ENCODE data around the gene DEFB123. TPM values are rescaled to one million over a fixed set of nuclear protein-coding genes. Genes with fewer than 3 reads are reported as not detected.
"Not testable (repeated sequence)": the region's sequence is repeated elsewhere in the genome, so short reads cannot be mapped to it uniquely, and the experiment has no call there.

The DEFB123 gene, protein sequence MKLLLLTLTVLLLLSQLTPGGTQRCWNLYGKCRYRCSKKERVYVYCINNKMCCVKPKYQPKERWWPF
- not detected for total RNA-seq

DNA sequence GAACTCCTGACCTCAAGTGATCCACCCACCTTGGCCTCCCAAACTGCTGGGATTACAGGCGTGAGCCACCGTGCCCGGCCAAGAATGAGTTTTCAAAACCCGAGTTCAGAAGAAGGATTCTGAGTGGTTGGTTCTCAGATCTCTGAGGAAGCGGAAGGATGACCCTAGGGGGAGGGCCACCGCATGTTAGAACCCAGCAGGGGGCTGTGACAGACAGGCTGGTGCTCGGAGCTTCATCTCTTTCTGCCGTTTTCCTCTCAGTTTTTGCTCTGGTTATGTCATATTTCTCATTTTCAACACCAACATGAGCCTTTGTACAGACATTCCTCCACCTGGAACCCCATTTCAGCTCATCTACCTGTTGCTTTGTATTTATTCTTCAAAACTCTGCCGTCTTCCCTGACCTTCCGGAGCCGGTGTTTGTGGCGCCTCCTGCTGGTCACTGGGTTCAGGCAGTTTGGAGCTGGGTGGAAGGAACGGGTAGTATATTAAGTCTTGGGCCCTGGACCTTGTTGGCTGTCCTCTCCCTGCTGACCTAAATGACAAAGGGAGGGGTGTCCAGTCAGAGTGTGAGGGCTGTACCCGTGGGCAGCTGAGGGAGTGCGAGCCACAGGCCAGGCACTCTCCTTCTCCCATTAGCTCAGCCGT lies at the start of gene DEFB123:
Gene DEFB123, plus strand, starts transcription at position 621 of the 648 bp plus-strand sequence. CDS start 67 bp downstream, outside the sequence.
- H3K4me3 ChIP-seq (ENCODE audit: low read length) = no peak within 1 kb of the TSS
- H3K27me3 ChIP-seq (ENCODE audit: insufficient read depth, low read length) = no peaks in the 10 kb centered on the region
- no peaks in the 10 kb centered on the region for H3K9me3 ChIP-seq (ENCODE audit: low read depth, low read length)
- H3K4me1 ChIP-seq (ENCODE audit: insufficient read depth, low read length) = no peaks in the 10 kb centered on the region

DNA sequence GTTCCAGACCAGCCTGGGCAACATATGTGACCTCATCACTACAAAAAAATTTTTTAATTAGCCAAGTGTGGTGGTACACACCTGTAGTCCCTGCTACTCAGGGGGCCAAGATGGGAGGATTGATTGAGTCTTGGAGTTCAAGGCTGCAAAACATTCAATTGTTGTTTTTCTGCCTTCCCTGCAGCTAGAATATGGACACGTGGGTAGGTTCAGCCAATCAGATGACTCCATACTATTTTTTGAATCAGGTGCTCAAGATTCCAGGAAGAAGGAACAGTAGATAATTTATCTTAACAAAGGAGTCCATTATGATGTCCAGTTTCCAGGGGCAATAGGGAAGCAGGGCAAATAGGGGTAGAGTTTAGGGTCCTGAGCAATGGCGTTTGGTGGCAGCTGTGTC lies 47.6 kb upstream of the DEFB123 start:
- H3K4me1 ChIP-seq (ENCODE audit: insufficient read depth, low read length) = no peaks in the 10 kb centered on the region
- H3K4me3 ChIP-seq (ENCODE audit: low read length) = no peak overlapping the region
- no peaks in the 10 kb centered on the region for H3K9me3 ChIP-seq (ENCODE audit: low read depth, low read length)
- no peaks in the 10 kb centered on the region for H3K27me3 ChIP-seq (ENCODE audit: insufficient read depth, low read length)

DNA sequence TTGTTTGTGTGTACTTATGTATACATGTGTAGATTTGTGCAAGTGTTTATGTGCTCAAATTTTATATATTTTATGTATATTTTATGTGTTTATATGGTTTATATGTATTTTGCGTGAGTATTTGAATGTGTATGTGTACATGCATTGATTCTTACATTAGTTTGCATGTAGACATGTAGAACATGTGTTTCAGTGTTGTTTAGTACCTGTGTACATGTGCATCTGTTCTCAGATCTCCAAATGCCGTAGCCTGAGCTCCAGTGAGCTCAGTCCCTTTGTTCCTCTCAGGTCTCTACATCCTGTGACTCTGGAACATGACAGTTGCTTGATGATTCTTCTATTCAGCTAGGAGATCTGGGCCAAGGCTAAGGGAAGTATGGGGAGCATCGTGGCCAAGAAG lies 45.5 kb upstream of the DEFB123 start:
- Histone ChIP-seq H3K27me3 (ENCODE audit: insufficient read depth, low read length) (no peaks in the 10 kb centered on the region), H3K4me1 (ENCODE audit: insufficient read depth, low read length) (no peaks in the 10 kb centered on the region), H3K4me3 (ENCODE audit: low read length) (no peak overlapping the region), H3K9me3 (ENCODE audit: low read depth, low read length) (no peaks in the 10 kb centered on the region)

DNA sequence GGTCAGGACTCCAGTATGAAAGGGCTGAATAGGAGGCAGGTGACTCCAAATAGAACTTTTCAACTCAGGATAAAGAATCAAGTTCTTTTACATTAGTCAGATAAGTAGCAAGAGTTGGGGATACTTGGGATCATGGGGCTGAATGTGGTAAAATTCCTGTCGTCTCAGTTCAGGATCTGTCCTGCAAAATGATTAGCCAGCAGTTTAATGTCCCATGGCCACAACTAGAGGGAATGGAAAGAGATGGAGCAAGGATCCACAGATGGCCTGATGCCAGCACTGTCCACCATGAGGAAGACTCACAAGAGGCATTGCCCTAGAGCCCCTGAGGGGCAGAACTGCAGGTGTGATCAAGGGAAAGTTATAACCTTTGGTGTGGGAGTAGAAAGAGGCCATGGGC lies 36.5 kb upstream of the DEFB123 start:
- H3K4me3 ChIP-seq (ENCODE audit: low read length) = no peak overlapping the region
- no peaks in the 10 kb centered on the region for H3K4me1 ChIP-seq (ENCODE audit: insufficient read depth, low read length)
- H3K27me3 ChIP-seq (ENCODE audit: insufficient read depth, low read length) = no peaks in the 10 kb centered on the region
- no peaks in the 10 kb centered on the region for H3K9me3 ChIP-seq (ENCODE audit: low read depth, low read length)

DNA sequence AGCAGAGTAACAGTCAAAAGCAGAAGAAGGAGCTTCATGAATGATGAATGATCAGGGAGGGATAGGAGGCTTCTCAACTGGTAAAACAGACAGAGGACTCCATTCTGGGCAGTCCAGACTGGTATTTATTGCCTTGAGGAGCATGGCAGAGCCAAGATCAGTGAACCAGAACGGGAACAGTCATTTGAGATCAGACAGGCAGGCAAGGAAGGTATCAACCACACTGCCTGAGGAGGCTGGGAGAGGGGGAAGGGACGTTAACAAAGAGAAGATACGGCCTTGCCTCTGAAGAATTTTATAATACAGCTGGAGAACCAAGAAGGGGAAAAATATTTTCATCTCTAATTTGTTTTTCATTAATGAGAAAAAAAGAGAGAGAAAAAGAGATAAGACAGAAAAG lies 34.3 kb upstream of the DEFB123 start, which contains the start of gene DEFB121:
Gene DEFB121, minus strand, starts transcription at position 101 of the 400 bp plus-strand sequence. Its CDS starts 63 bp downstream, at position 38.
- Histone ChIP-seq H3K9me3 (ENCODE audit: low read depth, low read length) (no peaks in the 10 kb centered on the region), H3K4me1 (ENCODE audit: insufficient read depth, low read length) (no peaks in the 10 kb centered on the region), H3K4me3 (ENCODE audit: low read length) (no peak within 1 kb of the TSS), H3K27me3 (ENCODE audit: insufficient read depth, low read length) (no peaks in the 10 kb centered on the region)

DNA sequence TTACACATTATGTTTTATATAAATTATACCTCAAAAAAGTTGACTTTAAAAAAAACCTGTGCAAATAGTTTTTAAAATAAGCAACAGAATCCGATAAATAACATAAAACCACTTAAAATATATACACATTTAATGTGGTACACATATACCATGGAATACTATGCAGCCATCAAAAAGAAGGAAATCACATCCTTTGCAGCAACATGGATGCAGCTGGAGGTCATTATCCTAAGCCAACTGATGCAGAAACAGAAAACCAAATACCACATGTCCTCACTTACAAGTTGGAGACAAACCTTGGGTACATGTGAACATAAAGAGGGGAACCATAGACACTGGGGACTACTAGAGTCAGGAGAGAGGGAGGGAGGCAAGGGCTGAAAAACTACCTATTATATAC lies 30.4 kb upstream of the DEFB123 start:
- Histone ChIP-seq H3K9me3 (ENCODE audit: low read depth, low read length) (no peaks in the 10 kb centered on the region), H3K4me3 (ENCODE audit: low read length) (no peak overlapping the region), H3K4me1 (ENCODE audit: insufficient read depth, low read length) (no peaks in the 10 kb centered on the region), H3K27me3 (ENCODE audit: insufficient read depth, low read length) (no peaks in the 10 kb centered on the region)

DNA sequence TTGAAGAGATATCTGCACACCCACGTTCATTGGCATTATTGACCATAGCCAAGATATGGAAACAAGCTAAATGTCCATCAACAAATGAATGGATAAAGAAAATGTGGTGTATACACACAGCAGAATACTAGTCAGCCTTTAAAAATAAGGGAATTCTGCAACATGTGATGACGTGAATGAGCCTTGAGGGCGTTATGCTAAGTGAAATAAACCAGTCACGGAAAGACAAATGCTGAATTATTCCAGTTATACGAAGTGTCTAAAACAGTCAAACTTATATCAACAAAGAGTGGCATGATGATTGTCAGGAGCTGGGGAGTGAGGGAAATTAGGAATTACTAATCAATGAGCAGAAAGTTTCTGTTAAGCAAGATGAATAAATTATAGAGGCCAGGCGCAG lies 26.1 kb upstream of the DEFB123 start:
- H3K27me3 ChIP-seq (ENCODE audit: insufficient read depth, low read length) = no peaks in the 10 kb centered on the region
- H3K9me3 ChIP-seq (ENCODE audit: low read depth, low read length) = no peaks in the 10 kb centered on the region
- no peak overlapping the region for H3K4me3 ChIP-seq (ENCODE audit: low read length)
- H3K4me1 ChIP-seq (ENCODE audit: insufficient read depth, low read length) = no peaks in the 10 kb centered on the region

DNA sequence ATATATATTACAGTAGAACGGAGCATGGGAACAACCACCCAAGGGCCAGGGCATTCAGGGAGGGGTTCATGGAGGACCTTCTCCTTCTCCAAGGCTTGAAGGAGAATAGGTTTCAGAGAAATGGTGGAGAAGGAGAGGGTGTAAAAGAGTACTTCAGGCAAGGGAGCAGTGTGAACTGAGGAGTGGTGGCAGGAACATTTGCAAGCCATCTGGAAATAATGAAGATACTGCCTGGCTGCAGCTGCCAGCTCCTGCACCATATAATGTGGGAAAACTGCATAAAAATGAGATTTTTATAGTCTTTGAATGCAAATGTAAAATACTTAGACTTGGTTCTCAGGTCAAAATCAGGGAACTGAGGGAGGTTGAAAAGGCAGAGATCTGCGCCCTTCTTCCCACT lies 24.8 kb upstream of the DEFB123 start:
- no peak overlapping the region for H3K4me3 ChIP-seq (ENCODE audit: low read length)
- no peaks in the 10 kb centered on the region for H3K27me3 ChIP-seq (ENCODE audit: insufficient read depth, low read length)
- H3K9me3 ChIP-seq (ENCODE audit: low read depth, low read length) = no peaks in the 10 kb centered on the region
- no peaks in the 10 kb centered on the region for H3K4me1 ChIP-seq (ENCODE audit: insufficient read depth, low read length)

DNA sequence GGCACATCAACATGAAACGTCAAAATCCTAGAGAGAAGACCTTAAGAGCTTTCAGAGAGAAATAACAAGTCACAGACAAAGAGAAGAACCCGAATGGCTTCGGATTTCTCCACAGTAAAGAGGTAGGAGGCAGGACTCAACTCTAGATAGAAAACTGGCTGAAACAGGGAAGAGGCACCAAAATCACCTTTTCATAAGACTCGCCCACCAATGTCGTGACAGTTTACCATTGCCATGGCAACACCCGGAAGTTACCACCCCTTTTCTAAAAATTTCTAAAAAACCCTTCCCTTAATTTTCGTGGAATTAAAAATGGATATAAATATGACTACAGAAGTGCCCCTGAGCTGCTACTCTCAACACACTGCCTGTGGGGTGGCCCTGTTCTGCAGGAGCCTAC lies 22.1 kb upstream of the DEFB123 start:
- Histone ChIP-seq H3K4me1 (ENCODE audit: insufficient read depth, low read length) (no peaks in the 10 kb centered on the region), H3K27me3 (ENCODE audit: insufficient read depth, low read length) (no peaks in the 10 kb centered on the region), H3K4me3 (ENCODE audit: low read length) (no peak overlapping the region), H3K9me3 (ENCODE audit: low read depth, low read length) (no peaks in the 10 kb centered on the region)

DNA sequence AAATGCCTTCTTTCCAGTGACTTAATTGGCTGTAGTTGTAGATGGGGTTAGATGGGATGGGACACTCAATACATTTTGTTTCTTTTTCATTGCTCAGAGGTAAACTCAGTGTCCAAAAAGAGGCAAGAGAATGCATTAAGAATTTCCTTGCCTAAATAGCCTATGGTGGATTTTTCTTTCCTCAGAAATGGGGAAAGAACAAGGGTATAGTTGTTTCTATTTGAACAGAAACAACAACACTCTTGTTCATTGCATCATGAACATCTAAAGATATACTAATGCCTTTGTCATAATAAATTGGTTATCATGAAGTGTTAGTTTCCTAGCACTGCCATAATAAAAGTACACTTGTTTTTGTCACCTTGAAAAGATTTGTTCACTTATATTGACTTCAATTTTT lies 14.6 kb upstream of the DEFB123 start:
- no peaks in the 10 kb centered on the region for H3K4me1 ChIP-seq (ENCODE audit: insufficient read depth, low read length)
- no peaks in the 10 kb centered on the region for H3K9me3 ChIP-seq (ENCODE audit: low read depth, low read length)
- no peak overlapping the region for H3K4me3 ChIP-seq (ENCODE audit: low read length)
- H3K27me3 ChIP-seq (ENCODE audit: insufficient read depth, low read length) = no peaks in the 10 kb centered on the region

DNA sequence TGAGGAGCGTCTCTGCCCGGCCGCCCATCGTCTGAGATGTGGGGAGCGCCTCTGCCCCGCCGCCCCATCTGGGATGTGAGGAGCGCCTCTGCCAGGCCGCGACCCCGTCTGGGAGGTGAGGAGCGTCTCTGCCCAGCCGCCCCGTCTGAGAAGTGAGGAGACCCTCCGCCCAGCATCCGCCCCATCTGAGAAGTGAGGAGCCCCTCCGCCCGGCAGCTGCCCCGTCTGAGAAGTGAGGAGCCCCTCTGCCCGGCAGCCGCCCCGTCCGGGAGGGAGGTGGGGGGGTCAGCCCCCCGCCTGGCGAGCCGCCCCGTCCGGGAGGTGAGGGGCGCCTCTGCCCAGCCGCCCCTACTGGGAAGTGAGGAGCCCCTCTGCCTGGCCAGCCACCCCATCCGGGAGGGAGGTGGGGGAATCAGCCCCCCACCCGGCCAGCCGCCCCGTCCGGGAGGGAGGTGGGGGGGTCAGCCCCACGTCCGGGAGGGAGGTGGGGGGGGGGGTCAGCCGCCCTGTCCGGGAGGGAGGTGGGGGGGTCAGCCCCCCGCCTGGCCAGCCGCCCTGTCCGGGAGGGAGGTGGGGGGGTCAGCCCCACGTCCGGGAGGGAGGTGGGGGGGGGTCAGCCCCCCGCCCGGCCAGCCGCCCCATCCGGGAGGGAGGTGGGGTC lies 13.4 kb upstream of the DEFB123 start:
- H3K9me3 ChIP-seq (ENCODE audit: low read depth, low read length); H3K4me3 ChIP-seq (ENCODE audit: low read length); H3K27me3 ChIP-seq (ENCODE audit: insufficient read depth, low read length); H3K4me1 ChIP-seq (ENCODE audit: insufficient read depth, low read length): not testable (repeated sequence)

DNA sequence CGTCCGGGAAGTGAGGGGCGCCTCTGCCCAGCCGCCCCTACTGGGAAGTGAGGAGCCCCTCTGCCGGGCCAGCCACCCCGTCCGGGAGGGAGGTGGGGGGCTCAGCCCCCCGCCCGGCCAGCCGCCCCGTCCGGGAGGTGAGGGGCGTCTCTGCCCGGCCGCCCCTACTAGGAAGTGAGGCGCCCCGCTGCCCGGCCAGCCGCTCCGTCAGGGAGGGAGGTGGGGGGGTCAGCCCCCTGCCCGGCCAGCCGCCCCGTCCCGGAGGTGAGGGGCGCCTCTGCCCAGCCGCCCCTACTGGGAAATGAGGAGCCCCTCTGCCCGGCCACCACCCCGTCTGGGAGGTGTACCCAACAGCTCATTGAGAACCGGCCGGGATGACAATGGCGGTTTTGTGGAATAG lies 12.9 kb upstream of the DEFB123 start:
- H3K4me3 ChIP-seq (ENCODE audit: low read length); H3K9me3 ChIP-seq (ENCODE audit: low read depth, low read length); H3K4me1 ChIP-seq (ENCODE audit: insufficient read depth, low read length); H3K27me3 ChIP-seq (ENCODE audit: insufficient read depth, low read length): not testable (repeated sequence)

DNA sequence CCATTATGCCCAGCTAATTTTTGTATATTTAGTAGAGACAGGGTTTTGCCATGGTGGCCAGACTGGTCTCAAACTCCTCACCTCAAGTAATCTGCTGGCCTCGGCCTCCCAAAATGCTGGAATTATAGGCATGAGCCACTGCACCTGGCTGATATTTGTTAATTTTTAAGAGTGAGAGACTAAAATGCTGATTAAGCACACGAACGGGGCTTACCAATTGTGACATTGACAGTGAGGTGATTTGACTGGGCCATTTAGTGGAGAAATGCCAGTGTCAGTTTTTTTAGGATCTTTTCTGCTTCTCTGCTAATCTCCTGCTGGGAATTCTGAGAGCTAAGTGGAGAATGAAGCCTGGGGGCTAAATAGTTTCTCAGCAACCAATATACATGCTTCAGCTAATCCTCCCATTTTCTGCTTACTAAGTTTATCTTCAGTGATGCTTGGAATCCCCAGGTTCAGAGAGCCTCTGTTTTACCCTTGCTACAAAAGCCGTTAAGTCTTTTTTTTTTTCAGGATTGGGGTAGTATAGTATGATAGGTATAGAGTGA lies 9.8 kb upstream of the DEFB123 start:
- H3K9me3 ChIP-seq (ENCODE audit: low read depth, low read length) = no peaks in the 10 kb centered on the region
- H3K4me1 ChIP-seq (ENCODE audit: insufficient read depth, low read length) = no peaks in the 10 kb centered on the region
- H3K27me3 ChIP-seq (ENCODE audit: insufficient read depth, low read length) = no peaks in the 10 kb centered on the region
- no peak overlapping the region for H3K4me3 ChIP-seq (ENCODE audit: low read length)

DNA sequence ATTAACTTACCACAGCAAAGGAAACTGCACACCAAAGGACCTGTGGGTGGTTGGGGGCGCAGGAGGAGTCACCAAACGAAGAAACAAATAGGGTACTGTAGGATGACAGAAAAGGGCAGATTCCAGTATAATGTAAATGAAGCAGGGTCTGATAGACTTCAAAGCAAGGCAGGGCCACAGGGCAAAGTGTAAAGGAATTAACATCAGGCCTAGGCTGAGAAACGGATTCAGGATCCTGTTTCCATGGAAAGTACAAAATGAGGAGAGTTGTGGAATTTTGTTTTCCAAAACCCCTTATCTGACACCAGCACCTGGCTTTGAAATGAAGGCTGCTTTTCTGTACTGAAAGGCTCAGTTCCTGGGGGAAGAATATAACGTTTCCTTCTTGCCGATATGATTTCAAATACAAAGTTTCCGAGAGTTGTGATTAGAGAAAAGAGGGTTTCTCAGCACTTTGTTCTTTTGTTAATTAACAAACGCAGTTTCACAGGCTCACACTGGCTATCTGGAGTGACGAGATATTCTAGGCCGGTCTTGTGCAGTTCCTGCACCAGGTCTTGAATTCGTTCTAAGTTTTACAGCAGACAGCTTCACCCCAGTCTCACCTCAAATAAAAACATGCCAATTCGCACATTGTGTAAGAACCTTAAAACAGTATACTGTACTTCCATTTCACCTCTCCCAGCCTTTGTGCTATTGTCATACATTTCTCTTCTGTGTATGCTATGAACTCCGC lies 5.8 kb downstream of the DEFB123 start:
- Histone ChIP-seq H3K9me3 (ENCODE audit: low read depth, low read length) (no peaks in the 10 kb centered on the region), H3K27me3 (ENCODE audit: insufficient read depth, low read length) (no peaks in the 10 kb centered on the region), H3K4me3 (ENCODE audit: low read length) (no peak overlapping the region), H3K4me1 (ENCODE audit: insufficient read depth, low read length) (no peaks in the 10 kb centered on the region)
